Neural crest cell (in vitro differentiated cells): ENCODE data around the gene ZNF628. TPM values are rescaled to one million over a fixed set of nuclear protein-coding genes. Genes with fewer than 3 reads are reported as not detected.

Experiments used
- DNase-seq: peaks from one replicate; pipeline ENCODE4 v3.0.0; 2021; ENCODE audit warnings: low read depth, mixed read lengths, low spot score
- H3K27ac Mint-ChIP-seq: one replicate; pipeline ENCODE4 v1.8.0; 2021; ENCODE audit warnings: mild to moderate bottlenecking, mixed read lengths; ENCODE audit not compliant: unreplicated experiment
- H3K27me3 Mint-ChIP-seq: 2 replicates; pipeline ENCODE4 v1.8.0; 2021; ENCODE audit warnings: low read depth, mild to moderate bottlenecking, mixed read lengths
- H3K36me3 Mint-ChIP-seq: 2 replicates; pipeline ENCODE4 v1.8.0; 2021; ENCODE audit warnings: low read depth, mild to moderate bottlenecking, mixed read lengths
- H3K4me1 Mint-ChIP-seq: 2 replicates; pipeline ENCODE4 v1.8.0; 2021; ENCODE audit warnings: mixed read lengths
- H3K4me3 Mint-ChIP-seq: one replicate; pipeline ENCODE4 v1.8.0; 2021; ENCODE audit warnings: mild to moderate bottlenecking, mixed read lengths
- H3K9me3 Mint-ChIP-seq: 2 replicates; pipeline ENCODE4 v1.8.0; 2021; ENCODE audit warnings: mixed read lengths
- CTCF ChIP-seq: fragments of 200-600 bp; sonication (generic); conservative IDR thresholded peaks from 2 replicates; pipeline ENCODE4 v1.5.0; 2021; ENCODE audit warnings: antibody characterized with exemption, mild to moderate bottlenecking
- total RNA-seq: library from RNA; stranded (reverse); gene quantifications from 2 replicates; pipeline ENCODE4 v1.2.1, GENCODE V29; 2021

Gene ZNF628
- total RNA-seq, 1 donor from 2014 or later: 15.0 TPM

DNA sequence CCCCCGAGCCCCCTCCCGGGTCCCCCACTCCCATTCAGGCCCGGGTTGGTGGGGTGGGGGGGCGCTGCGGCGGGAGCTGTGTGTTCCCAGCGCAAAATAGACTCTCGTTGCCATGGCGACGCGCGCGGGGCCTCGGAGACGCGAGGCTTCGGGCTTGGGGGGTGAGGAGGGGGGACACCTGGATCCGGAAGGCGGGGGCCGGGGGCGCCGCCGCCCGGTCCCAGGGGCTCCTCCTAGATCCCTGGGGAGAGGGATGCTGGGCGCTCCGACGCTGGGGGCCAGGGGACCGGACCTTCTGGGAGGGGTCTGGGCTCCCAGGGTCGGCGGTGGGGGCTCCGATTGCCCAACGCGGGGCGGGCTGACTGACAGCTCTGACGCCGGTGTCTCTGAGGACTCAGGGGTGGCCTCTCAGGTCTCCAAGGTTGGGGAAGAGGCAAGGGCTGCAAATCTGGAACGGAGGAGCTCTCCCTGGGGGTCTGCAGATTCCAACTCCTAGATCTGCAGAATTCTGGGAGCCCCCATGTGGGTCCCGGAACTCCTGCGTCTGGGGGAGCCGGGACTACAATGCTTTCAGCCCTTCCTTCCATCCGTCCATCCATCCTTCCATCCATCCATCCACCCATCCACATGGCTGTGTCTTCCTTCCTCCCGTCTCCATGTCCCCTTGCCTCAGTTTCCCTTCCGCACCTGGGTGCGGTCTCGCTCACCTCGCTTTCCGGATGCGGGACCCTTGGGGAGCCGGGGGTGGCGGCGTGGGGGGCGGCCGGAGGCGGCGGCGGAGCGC, 24.3 kb upstream of the ZNF628 start:
- Mint-ChIP-seq H3K27ac (peak overlapping the region; percentile 67), H3K4me1 (peaks cover 17% of the 10 kb centered on the region), H3K36me3 (peaks cover 3% of the 10 kb centered on the region), H3K9me3 (no peaks in the 10 kb centered on the region), H3K27me3 (peaks cover 34% of the 10 kb centered on the region), H3K4me3 (no peak overlapping the region)
- TF ChIP-seq CTCF: no peak
- DNase-seq: no peak

DNA sequence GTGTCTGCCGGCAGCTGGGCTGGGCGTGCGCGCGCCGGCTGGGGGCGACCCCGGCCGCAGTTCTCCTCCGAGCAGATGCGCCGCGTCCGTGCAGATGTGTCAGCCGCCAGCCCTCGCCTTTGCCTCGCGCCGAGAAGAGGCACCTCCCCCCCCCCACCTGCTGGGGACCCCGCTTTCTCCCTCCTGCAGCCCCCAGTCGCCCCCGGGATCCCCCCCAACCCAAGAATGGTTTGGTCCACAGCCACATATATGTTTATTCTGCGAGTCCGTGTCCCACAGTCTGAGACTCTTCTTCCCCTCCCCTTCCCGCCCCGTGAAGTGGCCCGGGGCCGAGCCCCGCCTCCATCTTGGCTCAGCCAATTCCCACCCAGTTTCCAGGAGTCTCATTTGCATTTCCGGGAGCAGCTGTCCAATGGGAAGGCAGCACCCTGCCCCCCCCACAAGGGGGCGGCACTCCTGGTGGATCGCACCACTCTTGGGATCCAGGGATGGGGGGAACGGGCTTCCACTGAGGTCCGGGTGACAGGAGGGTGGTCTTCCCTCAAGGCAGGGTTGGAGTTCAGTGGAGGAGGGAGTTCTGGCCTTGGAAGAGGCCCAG, 23.6 kb upstream of the ZNF628 start:
- Mint-ChIP-seq H3K27me3 (peaks cover 34% of the 10 kb centered on the region), H3K4me1 (peaks cover 17% of the 10 kb centered on the region), H3K36me3 (peaks cover 3% of the 10 kb centered on the region), H3K4me3 (peak overlapping the region; percentile 48), H3K27ac (no peak overlapping the region), H3K9me3 (no peaks in the 10 kb centered on the region)
- peak; percentile 73 for DNase-seq
- TF ChIP-seq CTCF: no peak

DNA sequence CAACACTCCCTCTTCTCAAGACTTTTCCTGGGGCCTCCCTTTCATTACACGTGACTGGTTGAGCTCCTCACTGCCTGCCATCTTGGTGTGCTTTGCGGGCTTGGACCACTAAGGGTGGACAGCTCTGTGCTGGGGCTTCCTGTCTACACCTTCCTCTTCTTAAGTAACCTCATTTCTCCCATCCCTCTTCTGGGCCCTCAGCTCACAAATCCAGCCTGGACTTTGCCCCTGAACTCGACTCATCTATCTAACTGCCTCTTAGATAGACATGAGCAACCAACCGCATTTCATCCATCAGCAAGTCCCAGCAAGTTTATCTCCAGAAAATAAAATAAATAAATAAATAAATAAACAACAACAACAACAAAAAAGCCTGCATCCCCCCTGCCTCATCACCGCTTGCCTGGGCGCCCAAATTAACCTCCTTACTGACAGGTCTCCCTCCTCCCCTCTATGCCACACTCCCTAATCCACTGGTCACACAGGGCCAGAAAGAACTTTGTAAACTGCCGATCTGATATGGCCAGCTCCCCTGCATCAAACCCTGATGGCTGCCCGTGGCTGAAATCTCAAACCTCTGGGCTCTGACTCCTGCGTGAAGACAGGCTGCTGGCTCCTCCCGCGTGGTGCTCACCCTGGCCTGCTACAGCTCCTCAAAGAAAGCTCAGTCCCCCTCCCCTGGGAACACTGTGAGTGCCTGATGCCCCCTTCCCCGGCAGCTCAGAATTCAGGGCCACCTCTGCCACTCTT, 22.7 kb upstream of the ZNF628 start:
- peaks cover 34% of the 10 kb centered on the region for H3K27me3 Mint-ChIP-seq
- no peaks in the 10 kb centered on the region for H3K9me3 Mint-ChIP-seq
- DNase-seq: no peak
- peak overlapping the region; percentile 48 for H3K4me3 Mint-ChIP-seq
- peaks cover 3% of the 10 kb centered on the region for H3K36me3 Mint-ChIP-seq
- no peak overlapping the region for H3K27ac Mint-ChIP-seq
- TF ChIP-seq CTCF: no peak
- H3K4me1 Mint-ChIP-seq: peaks cover 17% of the 10 kb centered on the region

DNA sequence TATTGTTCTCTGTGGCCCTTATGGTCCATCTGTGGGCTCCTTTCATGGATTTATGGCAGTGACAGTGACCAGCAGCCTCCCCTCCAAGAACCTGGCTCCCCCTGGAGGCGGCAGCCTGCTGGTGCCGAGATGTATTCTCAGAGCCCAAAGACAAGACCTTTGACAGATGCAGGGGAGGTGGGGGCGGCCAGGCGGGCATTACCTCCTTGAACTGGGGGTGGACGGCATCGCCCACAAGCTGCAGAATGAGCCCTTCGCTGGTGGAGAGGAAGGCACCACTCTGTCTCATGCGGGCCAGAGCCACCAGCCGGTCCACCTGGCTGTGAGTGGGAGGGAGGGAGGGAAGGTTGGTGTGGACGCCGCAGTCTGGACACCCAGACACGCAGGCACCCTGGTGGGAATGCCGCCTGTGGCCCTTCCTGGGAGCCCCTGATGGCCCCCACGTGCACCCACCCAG, 21.6 kb upstream of the ZNF628 start:
- TF ChIP-seq CTCF: peak; percentile 68
- H3K9me3 Mint-ChIP-seq: no peaks in the 10 kb centered on the region
- peak overlapping the region; percentile 76 for H3K4me3 Mint-ChIP-seq
- H3K27ac Mint-ChIP-seq: no peak overlapping the region
- peaks cover 34% of the 10 kb centered on the region for H3K27me3 Mint-ChIP-seq
- peak; percentile 54 for DNase-seq
- H3K36me3 Mint-ChIP-seq: peaks cover 3% of the 10 kb centered on the region
- peaks cover 19% of the 10 kb centered on the region for H3K4me1 Mint-ChIP-seq

DNA sequence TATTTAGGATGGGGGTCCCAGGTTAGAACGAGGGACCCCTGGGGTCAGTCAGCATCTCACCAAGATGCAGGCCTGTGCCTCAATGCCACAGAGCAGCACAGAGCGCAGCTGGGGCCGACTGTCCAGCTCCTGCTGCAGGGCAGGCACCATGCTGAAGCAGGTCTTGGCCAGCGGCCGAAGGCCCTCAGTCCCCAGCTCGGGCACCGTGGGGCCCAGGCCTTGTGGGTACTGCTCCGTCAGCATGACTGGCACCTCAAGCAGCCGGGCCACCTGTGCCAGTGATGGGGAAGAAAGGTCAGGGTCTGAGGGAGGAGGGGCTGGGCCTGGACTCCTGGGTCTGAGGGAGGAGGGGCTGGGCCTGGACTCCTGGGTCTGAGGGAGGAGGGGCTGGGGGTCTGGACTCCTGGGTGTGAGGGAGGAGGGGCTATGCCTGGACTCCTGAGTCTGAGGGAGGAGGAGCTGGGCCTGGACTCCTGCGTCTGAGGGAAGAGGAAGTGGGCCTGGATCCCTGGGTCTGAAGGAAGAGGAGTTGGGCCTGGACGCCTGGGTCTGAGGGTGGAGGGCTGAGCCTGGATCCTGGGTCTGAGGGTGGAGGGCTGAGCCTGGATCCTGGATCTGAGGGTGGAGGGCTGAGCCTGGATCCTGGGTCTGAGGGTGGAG, 20.7 kb upstream of the ZNF628 start:
- no peak for TF ChIP-seq CTCF
- no peak overlapping the region for H3K4me3 Mint-ChIP-seq
- H3K4me1 Mint-ChIP-seq: peaks cover 28% of the 10 kb centered on the region

More for the DNA sequence above, 20.7 kb upstream of the ZNF628 start:
- peaks cover 3% of the 10 kb centered on the region for H3K36me3 Mint-ChIP-seq
- peaks cover 30% of the 10 kb centered on the region for H3K27me3 Mint-ChIP-seq
- no peak overlapping the region for H3K27ac Mint-ChIP-seq
- no peak for DNase-seq
- H3K9me3 Mint-ChIP-seq: no peaks in the 10 kb centered on the region
